Stimulated activated CD4-positive, alpha-beta T cell treated with anti-CD3 and anti-CD28 coated beads, Interleukin-1b, Interleukin-23, amount 100 ng/mL, for 48 hours (primary cell): ENCODE measurements around the gene HAUS8.
"Not testable (repeated sequence)": the region's sequence is repeated elsewhere in the genome, so short reads cannot be mapped to it uniquely, and the experiment has no call there.

Experiments used
- DNase-seq: peaks from one replicate; pipeline ENCODE4 v3.0.0-alpha.2; 2020

The HAUS8 gene

DNA sequence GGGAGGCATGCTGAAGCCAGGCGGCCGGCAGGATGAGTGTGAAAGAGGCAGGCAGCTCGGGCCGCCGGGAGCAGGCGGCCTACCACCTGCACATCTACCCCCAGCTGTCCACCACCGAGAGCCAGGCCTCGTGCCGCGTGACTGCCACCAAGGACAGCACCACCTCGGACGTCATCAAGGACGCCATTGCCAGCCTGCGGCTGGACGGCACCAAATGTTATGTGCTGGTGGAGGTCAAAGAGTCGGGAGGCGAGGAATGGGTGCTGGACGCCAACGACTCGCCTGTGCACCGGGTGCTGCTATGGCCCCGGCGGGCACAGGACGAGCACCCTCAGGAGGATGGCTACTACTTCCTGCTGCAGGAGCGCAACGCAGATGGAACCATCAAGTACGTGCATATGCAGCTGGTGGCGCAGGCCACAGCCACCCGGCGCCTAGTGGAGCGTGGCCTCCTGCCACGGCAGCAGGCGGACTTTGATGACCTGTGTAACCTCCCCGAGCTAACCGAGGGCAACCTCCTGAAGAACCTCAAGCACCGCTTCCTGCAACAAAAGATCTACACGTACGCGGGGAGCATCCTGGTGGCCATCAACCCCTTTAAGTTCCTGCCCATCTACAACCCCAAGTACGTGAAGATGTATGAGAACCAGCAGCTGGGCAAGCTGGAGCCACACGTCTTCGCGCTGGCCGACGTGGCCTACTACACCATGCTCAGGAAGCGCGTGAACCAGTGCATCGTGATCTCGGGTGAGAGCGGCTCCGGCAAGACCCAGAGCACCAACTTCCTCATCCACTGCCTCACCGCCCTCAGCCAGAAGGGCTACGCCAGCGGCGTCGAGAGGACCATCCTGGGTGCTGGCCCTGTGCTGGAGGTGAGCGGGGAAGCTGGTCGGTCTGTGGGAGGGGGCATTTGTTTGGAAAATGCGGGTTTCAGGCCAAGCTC, 26.7 kb upstream of the HAUS8 start:
- DNase-seq = no peak

DNA sequence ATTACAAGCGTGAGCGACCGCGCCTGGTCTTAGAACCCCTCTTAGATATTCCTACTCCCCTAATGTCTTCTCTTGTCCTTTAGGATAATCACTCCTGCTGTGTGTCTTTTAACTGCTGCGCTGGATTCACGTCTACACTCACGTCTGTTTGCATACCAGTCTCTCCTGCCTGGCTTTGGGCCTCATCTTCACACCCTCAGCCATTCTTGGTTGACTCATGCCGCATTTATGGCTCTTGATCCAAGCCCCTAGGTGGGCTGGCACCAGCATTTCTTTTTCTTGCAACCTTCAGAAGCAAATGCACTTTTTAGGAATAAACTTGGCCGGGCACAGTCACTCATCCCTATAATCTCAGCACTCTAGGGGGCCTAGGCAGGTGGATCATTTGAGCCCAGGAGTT, 23.1 kb upstream of the HAUS8 start:
- no peak for DNase-seq

DNA sequence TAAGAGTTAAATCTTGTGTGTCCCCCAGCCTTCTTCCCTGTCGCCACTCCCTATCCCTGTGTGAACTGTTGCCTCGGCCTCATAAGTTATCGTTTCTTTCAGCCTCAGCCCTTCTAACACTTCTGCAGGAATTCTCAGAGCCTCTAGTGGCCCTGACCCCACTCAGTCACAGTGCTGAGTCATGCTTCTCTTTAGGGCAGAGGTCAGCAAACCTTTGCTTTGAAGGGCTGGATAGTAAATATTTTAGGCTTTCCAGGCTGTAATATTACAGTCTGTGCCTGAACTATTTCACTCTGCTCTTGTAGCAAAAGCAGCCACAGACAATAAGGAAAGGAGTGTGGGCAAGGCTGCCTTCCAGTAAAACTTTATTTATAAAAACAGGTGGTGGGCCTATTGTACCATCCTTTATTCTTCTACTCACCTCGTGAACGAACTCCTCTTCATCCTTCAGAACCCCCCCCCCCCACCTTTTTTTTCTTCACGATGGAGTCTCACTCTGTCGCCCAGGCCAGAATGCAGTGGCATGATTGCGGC, 22.4 kb upstream of the HAUS8 start:
- DNase-seq = no peak

DNA sequence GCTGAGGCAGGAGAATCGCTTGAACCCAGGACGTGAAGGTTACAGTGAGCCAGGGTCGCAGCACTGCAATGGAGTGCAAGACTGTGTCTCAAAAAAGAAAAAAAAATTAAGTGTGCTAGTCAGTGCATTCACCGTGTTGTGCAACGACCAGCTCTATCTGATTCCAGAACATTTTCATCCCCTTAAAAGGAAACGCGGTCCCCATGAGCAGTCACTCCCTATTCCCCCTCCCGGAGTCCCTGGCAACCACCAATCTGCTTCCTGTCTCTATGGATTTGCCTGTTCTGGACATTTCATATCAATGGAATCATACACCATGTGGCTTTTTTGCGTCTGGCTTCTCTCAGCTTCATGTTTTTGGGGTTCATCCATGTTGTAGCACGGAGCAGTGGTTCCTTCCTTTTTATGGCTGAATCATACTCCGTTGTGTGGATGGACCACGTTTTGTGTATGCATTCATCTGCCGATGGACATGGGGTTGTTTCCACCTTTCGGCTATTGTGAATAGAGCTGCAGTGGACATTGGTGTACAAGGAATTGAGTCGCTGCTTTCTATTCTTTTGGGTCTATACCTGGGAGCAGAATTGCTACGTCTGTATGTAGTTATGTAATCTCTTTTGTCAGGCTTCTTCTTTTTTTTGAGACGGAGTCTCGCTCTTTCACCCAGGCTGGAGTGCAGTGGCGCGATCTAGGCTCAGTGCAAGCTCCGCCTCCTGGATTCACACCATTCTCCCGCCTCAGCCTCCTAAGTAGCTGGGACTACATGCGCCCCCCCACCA, 20.1 kb upstream of the HAUS8 start:
- DNase-seq = no peak

DNA sequence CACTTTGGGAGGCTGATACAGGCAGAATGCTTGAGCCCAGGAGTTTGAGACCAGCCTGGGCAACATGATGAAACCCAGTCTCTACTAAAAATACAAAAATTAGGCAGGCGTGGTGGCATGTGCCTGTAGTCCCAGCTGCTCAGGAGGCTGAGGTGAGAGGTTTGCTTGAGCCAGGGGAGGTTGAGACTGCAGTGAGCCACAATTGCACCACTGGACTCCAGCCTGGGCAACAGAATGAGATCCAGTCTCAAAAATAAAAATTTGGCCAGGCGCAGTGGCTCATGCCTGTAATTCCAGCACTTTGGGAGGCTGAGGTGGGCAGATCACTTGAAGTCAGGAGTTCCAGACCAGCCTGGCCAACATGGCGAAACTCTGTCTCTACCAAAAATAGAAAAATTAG, 19.4 kb upstream of the HAUS8 start:
- not testable (repeated sequence) for DNase-seq

DNA sequence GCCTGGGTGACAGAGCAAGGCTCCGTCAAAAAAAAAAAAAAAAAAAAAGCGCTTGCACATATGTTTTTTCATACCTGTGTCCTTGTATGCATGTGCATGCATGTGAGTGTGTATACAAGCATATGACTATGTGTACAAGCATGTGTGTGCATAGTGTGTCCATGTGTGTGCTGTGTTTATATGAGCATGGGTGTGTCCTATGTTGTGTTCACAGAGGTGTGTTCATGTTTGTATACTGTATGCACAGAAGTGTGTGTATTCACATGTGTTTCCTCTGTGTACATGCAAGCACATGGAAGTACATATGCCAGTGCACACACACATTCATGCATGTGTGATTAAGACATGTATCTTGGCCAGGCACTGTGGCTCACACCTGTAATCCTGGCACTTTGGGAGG, 17.4 kb upstream of the HAUS8 start:
- DNase-seq = no peak

DNA sequence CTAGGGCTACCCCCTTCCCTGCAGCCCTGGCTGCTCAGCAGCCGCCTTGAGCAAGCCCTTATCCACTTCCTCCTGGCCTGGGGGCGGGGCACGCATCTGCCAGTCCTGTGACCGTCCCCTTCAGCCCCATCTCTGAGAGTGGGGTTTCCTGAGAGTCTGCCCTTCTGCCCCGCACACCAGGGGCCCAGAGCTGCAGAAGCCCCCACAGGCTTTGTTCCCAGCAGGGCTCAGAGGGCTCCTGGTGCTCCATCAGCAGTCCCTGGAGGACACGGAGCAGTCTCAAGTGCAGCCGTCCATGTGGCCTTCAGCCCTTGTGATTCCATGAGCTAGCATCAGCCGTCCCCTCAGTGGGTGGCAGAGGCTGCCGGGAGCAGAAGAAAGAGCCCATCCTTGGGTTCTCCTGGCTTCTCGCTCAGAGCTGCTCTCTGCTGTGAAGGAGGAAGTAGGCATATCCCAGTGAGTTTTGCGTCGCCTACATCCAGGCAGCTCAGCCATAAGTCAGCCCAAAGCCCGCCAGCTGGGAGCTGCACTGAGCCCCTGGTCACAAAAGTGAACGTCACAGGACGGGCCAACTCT, 16.6 kb upstream of the HAUS8 start:
- DNase-seq = no peak

DNA sequence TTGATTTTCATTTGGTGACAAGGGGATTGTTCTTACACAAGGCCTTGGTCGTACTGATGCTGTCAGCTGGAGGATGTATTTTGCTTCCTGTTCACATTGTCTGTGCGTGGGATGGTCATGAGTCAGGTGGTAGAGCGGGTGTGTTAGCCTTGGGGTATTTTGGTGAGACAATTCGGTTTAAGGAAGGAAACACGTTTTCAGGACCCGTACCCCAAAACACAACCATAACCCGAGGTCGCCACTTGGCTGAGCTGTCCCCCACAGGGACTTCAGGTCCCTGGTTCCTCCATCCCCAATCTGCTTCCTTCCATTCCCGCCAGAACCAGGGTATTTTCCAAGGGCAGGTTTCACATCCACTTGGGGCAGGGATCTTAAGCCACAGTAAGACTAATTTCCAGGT, 15.3 kb upstream of the HAUS8 start:
- peak; percentile 41 for DNase-seq

DNA sequence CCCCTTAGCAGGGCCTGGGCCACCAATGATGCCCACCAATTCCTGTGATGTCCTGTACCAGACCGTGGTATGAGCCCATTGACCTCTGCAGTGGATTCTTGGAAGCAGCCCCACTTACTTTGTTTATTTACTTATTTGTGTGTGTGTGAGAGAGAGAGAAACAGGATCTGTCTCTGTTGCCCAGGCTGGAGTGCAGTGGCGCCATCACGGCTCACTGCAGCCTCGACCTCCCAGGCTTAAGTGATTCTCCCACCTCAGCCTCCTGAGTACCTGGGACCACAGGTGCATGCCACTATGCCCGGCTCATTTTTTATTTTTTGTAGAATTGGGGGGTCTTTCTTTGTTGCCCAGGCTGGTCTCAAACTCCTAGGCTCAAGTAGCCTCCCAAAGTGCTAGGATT, 13.3 kb upstream of the HAUS8 start:
- DNase-seq = no peak

DNA sequence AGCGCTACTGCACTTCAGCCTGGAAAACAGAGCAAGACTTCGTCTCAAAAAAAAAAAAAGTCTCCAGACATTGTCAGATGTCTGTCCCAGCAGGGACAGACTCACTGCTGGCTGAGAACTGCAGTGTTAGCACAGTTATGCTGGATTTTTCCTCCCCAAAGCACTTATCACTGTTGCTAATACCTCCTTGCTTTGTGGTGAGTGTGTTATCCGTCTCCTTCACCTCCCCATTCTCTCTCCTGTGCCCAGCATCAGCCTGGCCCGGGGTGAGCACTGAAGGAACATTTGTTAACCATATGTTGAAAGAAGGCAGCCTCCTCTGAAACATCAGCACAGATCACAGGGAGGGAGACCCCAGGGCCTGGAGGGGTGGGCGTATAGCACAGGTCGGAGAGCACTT, 11.6 kb upstream of the HAUS8 start:
- no peak for DNase-seq

DNA sequence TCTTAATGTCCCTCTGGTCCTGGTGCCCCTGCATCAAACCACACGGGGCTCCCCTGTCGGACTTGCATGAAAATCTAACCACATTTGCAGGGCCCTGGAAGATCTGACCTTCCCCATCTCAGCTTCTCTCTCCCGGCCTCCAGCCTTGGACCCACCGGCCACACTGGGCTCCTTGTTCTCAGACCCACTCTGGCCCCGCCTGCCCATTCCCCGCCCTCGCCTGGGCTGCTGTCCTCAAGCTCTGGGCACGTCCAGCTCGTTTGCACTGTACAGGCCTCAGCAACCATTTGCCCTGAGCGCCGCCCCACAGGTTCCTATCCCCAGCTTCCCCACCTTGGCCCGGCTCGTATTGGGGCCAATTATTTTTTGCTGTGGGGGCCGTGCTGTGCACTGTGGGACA, 10.9 kb upstream of the HAUS8 start:
- no peak for DNase-seq

DNA sequence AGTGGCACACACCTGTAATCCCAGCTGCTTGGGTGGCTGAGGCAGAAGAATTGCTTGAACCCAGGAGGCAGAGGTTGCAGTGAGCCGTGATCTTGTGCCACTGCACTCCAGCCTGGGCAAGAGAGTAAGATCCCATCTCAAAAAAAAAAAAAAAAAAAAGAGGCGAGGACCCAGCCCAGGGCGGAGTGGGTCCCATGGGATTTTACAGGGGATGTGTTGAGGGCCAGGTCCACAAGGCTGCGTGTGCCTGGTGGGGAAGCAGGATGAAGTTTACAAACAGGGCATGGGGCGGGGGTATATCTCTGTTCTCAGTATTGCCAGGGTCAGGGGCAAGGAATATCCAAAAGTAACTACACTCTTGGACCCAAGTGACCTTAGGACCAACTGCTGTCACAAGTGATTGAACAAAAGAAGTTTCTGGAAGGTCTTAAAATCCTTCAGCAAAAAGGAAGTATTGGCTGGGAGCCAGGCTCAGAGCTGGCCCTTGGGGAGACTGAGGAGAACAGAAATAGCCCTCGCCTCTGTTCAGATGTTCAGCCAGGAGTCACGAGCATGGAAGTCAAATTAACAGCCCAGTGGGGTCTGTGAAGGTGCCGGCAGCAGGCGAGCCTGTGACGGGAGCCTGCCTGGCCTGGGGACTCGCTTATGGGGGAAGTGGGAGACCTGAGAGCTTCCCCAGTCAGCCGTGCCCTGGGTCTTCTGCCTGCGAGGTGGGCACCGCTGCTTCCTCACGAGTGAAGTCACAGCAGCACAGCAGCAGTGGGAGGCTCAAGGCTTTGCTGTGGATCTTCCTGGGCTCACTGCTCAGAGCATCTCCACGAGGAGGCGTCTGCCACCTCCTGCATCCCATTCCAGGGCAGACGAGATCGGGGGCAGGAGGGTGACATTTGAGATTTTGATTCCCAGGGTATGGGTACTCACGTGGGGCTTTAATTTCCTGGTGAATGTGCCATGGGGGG, 6.7 kb upstream of the HAUS8 start:
- no peak for DNase-seq

DNA sequence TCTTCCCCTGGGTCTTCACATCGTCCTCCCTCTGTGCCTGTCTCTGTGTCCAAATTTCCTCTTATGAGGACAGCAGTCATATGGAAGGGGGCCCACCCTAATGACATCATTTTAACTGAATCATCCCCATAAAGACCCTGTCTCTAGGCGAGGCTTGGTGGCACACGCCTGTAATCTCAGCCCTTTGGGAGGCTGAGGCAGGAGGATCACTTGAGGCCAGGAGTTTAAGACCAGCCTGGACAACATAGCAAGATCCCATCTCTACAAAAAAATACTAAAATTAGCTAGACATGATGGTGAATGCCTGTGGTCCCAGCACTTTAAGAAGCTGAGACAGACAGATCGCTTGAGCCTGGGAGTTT, 5.2 kb upstream of the HAUS8 start:
- no peak for DNase-seq

DNA sequence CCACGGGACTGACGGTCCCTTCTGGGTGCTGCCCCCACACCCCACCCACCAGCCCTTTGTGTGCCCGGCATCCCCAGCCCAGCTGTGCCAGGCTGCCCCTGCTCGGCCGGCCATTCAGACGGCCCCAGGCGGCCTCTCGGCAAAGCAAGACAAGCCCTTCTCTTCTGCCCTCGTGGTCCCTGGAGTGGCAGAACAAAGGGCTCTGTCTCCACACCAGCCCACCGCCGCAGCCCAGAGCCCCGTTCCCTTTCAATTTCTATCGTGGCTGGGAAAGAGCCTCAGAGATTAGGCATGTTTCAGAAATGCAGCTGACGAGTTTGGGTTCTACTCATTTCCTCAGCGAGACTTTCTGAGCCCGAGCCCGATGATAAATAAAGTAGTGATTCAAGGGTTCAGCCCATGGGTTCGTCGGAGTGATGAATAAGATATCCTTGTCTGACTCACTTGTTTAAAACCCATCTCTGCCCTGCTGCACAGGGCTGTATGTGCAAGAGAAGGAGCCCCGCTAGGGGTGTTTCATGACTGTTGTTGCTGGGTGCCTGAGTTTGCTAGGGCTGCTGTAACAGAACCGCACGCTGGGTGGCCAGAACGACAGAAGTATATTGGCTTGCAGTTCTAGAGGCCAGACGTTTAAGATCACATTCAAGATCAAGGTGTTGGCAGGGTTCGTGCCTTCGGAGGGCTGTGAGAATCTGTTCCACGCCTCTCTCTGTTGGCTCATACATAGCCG, 4.6 kb upstream of the HAUS8 start:
- peak; percentile 83 for DNase-seq

DNA sequence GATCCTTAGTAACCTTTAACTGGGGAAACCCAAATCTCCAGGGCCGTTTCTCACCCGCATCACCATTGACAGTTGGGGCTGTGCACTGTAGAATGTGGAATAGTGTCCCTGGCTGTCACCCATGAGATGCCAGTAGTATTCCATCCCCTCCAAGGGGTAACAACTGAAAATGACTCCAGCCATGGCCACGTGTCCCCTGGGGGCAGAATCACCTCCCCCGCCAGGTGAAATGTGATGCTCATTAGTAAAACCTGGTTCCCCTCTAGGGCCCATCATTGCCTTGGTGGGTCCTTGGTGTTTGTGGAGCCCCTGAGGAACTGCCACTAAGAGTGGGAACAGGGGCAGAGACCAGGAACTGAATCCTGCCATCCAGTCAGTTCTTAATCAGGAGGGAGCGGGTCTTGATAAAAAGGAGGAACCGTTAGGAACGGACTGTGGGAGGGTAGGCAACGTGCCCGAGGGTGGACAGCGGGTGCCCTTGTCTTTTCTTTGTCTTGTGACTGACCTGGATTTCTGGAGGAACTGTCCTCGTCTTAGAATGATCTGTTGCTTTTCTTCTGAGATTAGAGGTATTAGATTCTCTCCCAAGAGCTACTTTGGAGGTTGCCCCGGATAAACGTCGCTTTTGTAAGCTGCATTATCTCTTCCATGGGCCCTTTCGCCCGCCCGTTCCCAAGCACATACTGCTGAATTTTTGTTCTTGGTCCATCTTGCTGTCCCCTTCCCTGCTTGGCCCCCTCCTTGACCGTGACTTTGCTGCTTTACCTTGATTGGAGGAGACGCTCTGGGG, 3.9 kb upstream of the HAUS8 start:
- DNase-seq = no peak

DNA sequence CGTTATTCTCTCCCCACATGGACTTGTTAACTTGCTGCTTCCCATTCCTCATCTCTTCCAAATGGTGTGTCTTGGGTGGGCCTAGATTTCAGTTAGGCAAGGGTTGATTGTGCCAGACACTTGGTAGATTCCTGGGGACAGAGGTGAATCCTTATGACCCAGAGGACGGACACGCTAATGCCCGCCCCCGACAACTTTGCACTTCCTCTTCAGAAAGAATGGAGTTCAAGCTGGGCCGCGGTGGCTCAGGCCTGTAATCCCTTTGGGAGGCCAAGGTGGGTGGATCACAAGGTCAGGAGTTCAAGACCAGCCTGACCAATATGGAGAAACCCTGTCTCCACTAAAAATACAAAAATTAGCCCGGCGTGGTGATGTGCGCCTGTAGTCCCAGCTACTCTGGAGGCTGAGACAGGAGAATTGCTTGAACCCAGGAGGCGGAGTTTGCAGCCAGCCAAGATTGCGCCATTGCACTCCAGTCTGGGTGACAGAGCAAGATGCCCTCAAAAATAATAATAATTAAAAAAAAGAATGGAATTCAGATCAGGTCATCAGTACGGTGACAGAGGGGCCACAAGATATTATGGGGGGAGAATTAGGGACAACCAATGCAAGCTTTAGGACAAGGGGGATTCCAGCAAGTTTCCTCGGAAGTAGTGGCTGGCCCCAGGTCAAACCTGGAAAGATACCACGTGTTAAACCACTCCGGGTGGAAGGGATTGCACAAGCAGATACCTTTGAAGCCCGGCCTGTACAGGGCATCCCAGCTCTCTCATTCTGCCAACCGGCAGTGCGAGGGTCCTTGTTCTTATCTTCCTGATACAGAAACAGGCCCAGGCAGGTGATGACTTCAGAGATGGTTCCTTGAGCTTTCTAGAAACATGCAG, 3.0 kb upstream of the HAUS8 start:
- no peak for DNase-seq

DNA sequence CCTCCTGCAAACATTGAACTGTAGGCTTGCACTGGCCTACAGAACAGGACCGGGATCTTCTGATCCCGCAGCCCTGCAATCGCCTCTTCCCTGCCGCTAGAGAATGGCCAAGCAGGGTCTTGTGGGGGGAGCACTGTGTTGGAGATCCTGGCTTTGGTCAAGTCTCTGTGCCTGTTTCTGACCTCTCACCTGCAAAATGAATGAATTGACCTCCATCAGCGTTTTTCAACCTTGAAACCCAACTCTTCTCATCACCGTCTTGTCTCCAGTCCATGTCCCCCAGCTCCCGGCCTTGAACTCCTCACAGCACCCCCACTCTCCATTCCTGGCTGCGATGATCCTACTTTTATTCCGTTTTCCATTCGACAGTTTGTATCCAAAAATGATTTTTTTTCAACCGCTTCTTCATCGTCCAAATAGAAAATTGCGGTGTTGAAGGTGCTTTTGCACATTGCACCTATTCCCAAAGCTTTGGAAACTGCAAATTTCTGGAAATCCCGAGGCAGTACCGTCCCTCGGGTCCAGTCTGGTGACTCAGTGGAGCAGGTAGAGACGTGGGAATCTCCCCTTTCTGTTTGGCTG, 2.3 kb upstream of the HAUS8 start:
- no peak for DNase-seq

DNA sequence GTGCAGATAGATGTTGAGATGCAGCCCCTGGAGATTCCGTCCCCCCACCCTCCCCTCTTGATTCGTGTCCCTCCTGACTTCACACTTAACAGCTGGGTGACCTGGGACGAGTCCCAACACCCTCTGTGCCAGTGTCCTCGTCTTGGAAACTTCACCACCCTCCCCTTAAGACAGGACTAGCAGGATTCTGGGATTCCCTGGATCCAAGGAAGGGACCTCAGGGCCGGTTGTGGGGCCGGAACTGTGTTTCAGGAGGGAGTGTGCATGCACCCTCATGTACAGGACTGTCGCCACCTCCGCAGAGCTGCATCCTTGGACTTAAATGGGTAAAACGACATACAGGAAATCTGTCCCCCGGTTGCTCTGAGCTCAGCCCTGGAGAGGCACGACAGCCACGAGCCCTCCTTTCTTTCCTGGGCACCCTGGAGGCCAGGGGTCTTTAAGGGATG, 1.3 kb upstream of the HAUS8 start:
- DNase-seq = peak; percentile 21

DNA sequence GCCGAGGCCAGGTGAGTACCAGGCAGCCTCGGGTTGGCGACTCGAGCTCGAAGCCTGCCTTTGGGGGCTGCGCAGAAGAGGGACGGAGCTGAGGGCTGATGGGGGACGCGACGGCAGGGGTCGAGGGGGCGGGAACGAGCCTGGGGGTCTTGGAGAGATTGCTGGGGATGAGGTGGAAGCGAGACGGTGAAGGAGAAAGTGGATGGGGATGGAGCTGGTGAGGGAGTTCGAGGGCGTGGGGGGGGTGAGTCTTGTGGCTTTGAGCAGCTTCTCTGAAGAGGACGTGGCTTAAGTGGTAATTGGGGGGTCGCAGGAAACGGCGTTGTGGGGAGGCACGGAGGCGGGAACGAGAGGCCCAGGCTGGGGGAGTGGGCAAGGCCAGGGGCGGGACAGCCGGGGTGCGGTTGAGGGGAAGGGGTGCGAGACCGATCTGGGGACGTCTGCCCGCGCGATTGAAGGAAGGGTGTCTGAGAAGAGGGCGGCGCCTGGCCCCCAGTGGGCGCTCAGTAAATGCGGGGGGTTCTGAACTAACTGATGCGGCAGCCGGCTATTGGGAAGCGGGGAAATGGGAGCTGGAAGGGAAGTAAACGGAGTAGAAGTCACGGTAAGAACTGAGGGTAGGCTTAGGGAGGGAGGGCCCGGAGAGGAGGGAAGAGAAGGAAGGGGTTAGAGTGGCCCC, 751 bp upstream of the HAUS8 start:
- peak; percentile 38 for DNase-seq
